ENCODE measurements around the gene BTLA.
A peak's percentile ranks its signal among the peaks of the same experiment; 100 is the strongest.

The BTLA gene

DNA sequence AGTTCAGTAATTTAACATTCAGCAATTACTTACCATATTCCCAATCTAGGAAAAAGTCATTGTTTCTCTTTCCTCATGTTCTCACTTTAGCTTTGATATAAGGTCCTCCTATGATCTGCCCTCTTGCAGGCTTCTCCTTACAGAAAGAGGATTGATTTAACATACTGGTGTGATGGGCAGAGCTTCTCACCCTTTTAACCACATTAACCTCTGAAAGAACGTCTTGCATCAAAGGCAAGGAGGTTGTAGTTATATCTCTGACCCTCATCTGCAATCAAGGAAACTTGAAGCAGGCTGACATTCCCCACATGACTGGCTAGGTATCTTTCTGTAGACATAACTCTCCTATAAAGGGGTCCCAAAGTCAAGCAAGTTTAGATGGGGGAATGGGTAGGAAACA, 39.5 kb downstream of the BTLA start:
- H3K4me3 ChIP-seq (ENCODE audit: low read depth, low read length), result no peak overlapping the region
- TF ChIP-seq CTCF (conservative IDR thresholded peaks at IDR 0.05; ENCODE audit: low read depth, low read length), result no peak
- no peak for DNase-seq (ENCODE audit: low read depth)

DNA sequence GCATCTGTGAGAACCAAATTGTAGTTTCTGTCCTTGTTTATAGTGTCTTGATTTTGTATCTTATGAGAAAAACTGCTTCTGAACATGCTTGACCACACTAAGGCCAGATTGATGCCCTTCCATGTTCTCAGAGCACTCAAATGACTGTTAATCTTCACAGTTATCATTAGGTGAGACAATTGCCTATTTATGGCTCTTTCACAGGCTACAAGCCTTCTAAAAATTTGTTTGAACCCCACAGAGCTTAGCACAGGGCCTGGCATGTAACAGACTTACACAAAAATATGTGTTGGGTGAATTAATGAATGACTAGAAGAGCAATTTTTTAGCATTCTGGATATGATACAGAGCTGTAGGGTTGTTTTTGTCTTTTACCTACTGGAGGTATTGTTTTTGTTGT, 43.1 kb downstream of the BTLA start:
- H3K4me3 ChIP-seq (ENCODE audit: low read depth, low read length), result no peak overlapping the region
- no peak for TF ChIP-seq CTCF (conservative IDR thresholded peaks at IDR 0.05; ENCODE audit: low read depth, low read length)
- DNase-seq (ENCODE audit: low read depth), result no peak

- TF ChIP-seq CTCF (conservative IDR thresholded peaks at IDR 0.05; ENCODE audit: low read depth, low read length), result no peak
- DNase-seq (ENCODE audit: low read depth), result no peak
- H3K4me3 ChIP-seq (ENCODE audit: low read depth, low read length), result no peak overlapping the region
Observed at GRCh38 chr3:112448939-112449338, 50.3 kb downstream of the BTLA start.

- no peak overlapping the region for H3K4me3 ChIP-seq (ENCODE audit: low read depth, low read length)
- peak; percentile 73 for DNase-seq (ENCODE audit: low read depth)
- no peak for TF ChIP-seq CTCF (conservative IDR thresholded peaks at IDR 0.05; ENCODE audit: low read depth, low read length)
Observed at GRCh38 chr3:112446343-112446742, 52.9 kb downstream of the BTLA start.

GRCh38 chr3:112445839-112446238, 53.4 kb downstream of the BTLA start:
- DNase-seq (ENCODE audit: low read depth), result no peak
- no peak for TF ChIP-seq CTCF (conservative IDR thresholded peaks at IDR 0.05; ENCODE audit: low read depth, low read length)
- no peak overlapping the region for H3K4me3 ChIP-seq (ENCODE audit: low read depth, low read length)

- H3K4me3 ChIP-seq (ENCODE audit: low read depth, low read length), result no peak overlapping the region
- peak; percentile 83 for DNase-seq (ENCODE audit: low read depth)
- peak; percentile 72 for TF ChIP-seq CTCF (conservative IDR thresholded peaks at IDR 0.05; ENCODE audit: low read depth, low read length)
Observed at GRCh38 chr3:112437146-112438022, 61.9 kb downstream of the BTLA start.

GRCh38 chr3:112429960-112430359, 69.3 kb downstream of the BTLA start:
- no peak for DNase-seq (ENCODE audit: low read depth)
- no peak overlapping the region for H3K4me3 ChIP-seq (ENCODE audit: low read depth, low read length)
- no peak for TF ChIP-seq CTCF (conservative IDR thresholded peaks at IDR 0.05; ENCODE audit: low read depth, low read length)
